ENCODE results near the gene ZNF467.

GRCh38 chr7:149777551-149778326 is 4.4 kb upstream of the ZNF467 start:
- TF ChIP-seq EZH2 (IDR thresholded peaks at IDR 0.05; ENCODE audit: low read depth, unreplicated experiment) (no peak), CTCF (conservative IDR thresholded peaks at IDR 0.05; ENCODE audit: low read depth in 2 of 2) (no peak), POLR2AphosphoS5 (IDR thresholded peaks at IDR 0.05; ENCODE audit: low read depth) (no peak), EZH2phosphoT487 (IDR thresholded peaks at IDR 0.05; ENCODE audit: unreplicated experiment) (no peak), CREB1 (CRISPR knock-in tag; IDR thresholded peaks at IDR 0.05; ENCODE audit: low read depth) (no peak), REST (IDR thresholded peaks at IDR 0.05; ENCODE audit: unreplicated experiment) (no peak), JUNB (IDR thresholded peaks at IDR 0.05; ENCODE audit: unreplicated experiment) (no peak), STAT1 (IDR thresholded peaks at IDR 0.05; ENCODE audit: unreplicated experiment) (no peak)
